GM18867 (cell line): ENCODE results near the gene AGAP1.

Source experiments
- ATAC-seq: cut with Tn5 transposase; IDR thresholded peaks from one replicate; pipeline ENCODE4 v1.9.1; 2021; ENCODE audit warnings: mild to moderate bottlenecking, moderate library complexity; ENCODE audit not compliant: unreplicated experiment

The AGAP1 gene

GRCh38 chr2:235493775-235494715, at the start of gene AGAP1:
TSS of gene AGAP1 (plus strand) at chr2:235494043.
- no peak for ATAC-seq

GRCh38 chr2:235444101-235444597, 49.7 kb upstream of the AGAP1 start:
- ATAC-seq: no peak

- no peak for ATAC-seq
Observed at GRCh38 chr2:235445116-235445515, 48.7 kb upstream of the AGAP1 start.

GRCh38 chr2:235446082-235446481, 47.8 kb upstream of the AGAP1 start:
- no peak for ATAC-seq

- ATAC-seq: no peak
Observed at GRCh38 chr2:235447210-235447609, 46.6 kb upstream of the AGAP1 start.

- no peak for ATAC-seq
Observed at GRCh38 chr2:235449568-235449967, 44.3 kb upstream of the AGAP1 start.

GRCh38 chr2:235453605-235454151, 40.2 kb upstream of the AGAP1 start:
- ATAC-seq: no peak

- no peak for ATAC-seq
Observed at GRCh38 chr2:235458839-235459273, 35.0 kb upstream of the AGAP1 start.

- no peak for ATAC-seq
Observed at GRCh38 chr2:235460548-235461047, 33.2 kb upstream of the AGAP1 start.

- no peak for ATAC-seq
Observed at GRCh38 chr2:235461763-235462414, 32.0 kb upstream of the AGAP1 start.

GRCh38 chr2:235462415-235462790, 31.4 kb upstream of the AGAP1 start:
- no peak for ATAC-seq

- no peak for ATAC-seq
Observed at GRCh38 chr2:235463893-235464292, 29.9 kb upstream of the AGAP1 start.

- ATAC-seq: no peak
Observed at GRCh38 chr2:235467588-235467987, 26.3 kb upstream of the AGAP1 start.

- no peak for ATAC-seq
Observed at GRCh38 chr2:235468978-235469655, 24.7 kb upstream of the AGAP1 start.

GRCh38 chr2:235471186-235471747, 22.6 kb upstream of the AGAP1 start:
- no peak for ATAC-seq

- no peak for ATAC-seq
Observed at GRCh38 chr2:235472443-235472842, 21.4 kb upstream of the AGAP1 start.

- no peak for ATAC-seq
Observed at GRCh38 chr2:235478609-235479008, 15.2 kb upstream of the AGAP1 start.

- ATAC-seq: no peak
Observed at GRCh38 chr2:235479604-235480003, 14.2 kb upstream of the AGAP1 start.

GRCh38 chr2:235480614-235481013, 13.2 kb upstream of the AGAP1 start:
- peak; percentile 92 for ATAC-seq

- no peak for ATAC-seq
Observed at GRCh38 chr2:235483313-235483712, 10.5 kb upstream of the AGAP1 start.

- no peak for ATAC-seq
Observed at GRCh38 chr2:235485362-235485761, 8.5 kb upstream of the AGAP1 start.
